Measurements from ENCODE around the gene HRH1. TPM values are rescaled to one million over a fixed set of nuclear protein-coding genes. Genes with fewer than 3 reads are reported as not detected.

HRH1 gene
- total and polyA plus RNA-seq, 12 donors: 0.24 to 6.5 (median 2.2) TPM

- Histone ChIP-seq H3K36me3 (replicated peaks in 1 of 2) (no peaks in the 10 kb centered on the region), H3K27me3 (no peaks in the 10 kb centered on the region), H3K27ac (no peak overlapping the region), H3K4me3 (no peak overlapping the region), H3K4me1 (replicated peaks in 1 of 2) (no peaks in the 10 kb centered on the region), H3K9me3 (replicated peaks in 1 of 3) (no peaks in the 10 kb centered on the region)
- intact Hi-C loops (cut with DNase I): no loop called here
- 56 to 66% (median 61%) methylated on average over 2 of the region's 2 CpGs for WGBS, 4 donors
- no peak for TF ChIP-seq POLR2A (IDR thresholded peaks at IDR 0.05)
- TF ChIP-seq CTCF (IDR thresholded peaks at IDR 0.05): no peak
- DNase-seq: peak in 1 of 7 donors; percentile 14
Observed at GRCh38 chr3:11134794-11135193, 19.5 kb upstream of the HRH1 start.

GRCh38 chr3:11136116-11136515 is 18.2 kb upstream of the HRH1 start:
- Histone ChIP-seq H3K4me3 (no peak overlapping the region), H3K36me3 (replicated peaks in 1 of 2) (no peaks in the 10 kb centered on the region), H3K27me3 (no peaks in the 10 kb centered on the region), H3K27ac (peak overlapping the region in 2 of 5 donors; percentile 58 to 70), H3K9me3 (replicated peaks in 1 of 3) (no peaks in the 10 kb centered on the region), H3K4me1 (replicated peaks in 1 of 2) (no peaks in the 10 kb centered on the region)
- DNase-seq: no peak
- intact Hi-C loops (cut with DNase I): no loop called here
- 68 to 80% (median 72%) methylated on average over 2 to 3 of the region's 3 CpGs for WGBS, 4 donors
- TF ChIP-seq POLR2A (IDR thresholded peaks at IDR 0.05): no peak
- TF ChIP-seq CTCF (IDR thresholded peaks at IDR 0.05): no peak

- H3K27me3 ChIP-seq: no peaks in the 10 kb centered on the region
- no peaks in the 10 kb centered on the region for H3K36me3 ChIP-seq (replicated peaks in 1 of 2)
- H3K4me1 ChIP-seq (replicated peaks in 1 of 2): no peaks in the 10 kb centered on the region
- intact Hi-C loops (cut with DNase I): no loop called here
- H3K9me3 ChIP-seq (replicated peaks in 1 of 3): no peaks in the 10 kb centered on the region
- DNase-seq: peak; percentile 44 to 94 (median 75)
- TF ChIP-seq POLR2A (IDR thresholded peaks at IDR 0.05): no peak
- TF ChIP-seq CTCF (IDR thresholded peaks at IDR 0.05): no peak
- 54 to 65% (median 62%) methylated on average over 21 to 22 of the region's 22 CpGs for WGBS, 4 donors
- no peak overlapping the region for H3K4me3 ChIP-seq
- H3K27ac ChIP-seq: peak overlapping the region in 2 of 5 donors; percentile 58 to 70
Observed at GRCh38 chr3:11136830-11137626, 17.3 kb upstream of the HRH1 start.

GRCh38 chr3:11137627-11137959 is 16.7 kb upstream of the HRH1 start:
- H3K27ac ChIP-seq: peak overlapping the region in 1 of 5 donors; percentile 58
- H3K4me1 ChIP-seq (replicated peaks in 1 of 2): no peaks in the 10 kb centered on the region
- H3K36me3 ChIP-seq (replicated peaks in 1 of 2): no peaks in the 10 kb centered on the region
- WGBS, 4 donors: 79 to 96% (median 84%) methylated on average over 3 to 6 of the region's 6 CpGs
- H3K9me3 ChIP-seq (replicated peaks in 1 of 3): no peaks in the 10 kb centered on the region
- H3K4me3 ChIP-seq: no peak overlapping the region
- intact Hi-C loops (cut with DNase I): no loop called here
- no peaks in the 10 kb centered on the region for H3K27me3 ChIP-seq
- TF ChIP-seq CTCF (IDR thresholded peaks at IDR 0.05) (no peak), POLR2A (IDR thresholded peaks at IDR 0.05) (no peak)
- DNase-seq: no peak

Measured in adrenal gland (tissue), 12 donors.